ENCODE measurements around the gene FBN3.

DNA sequence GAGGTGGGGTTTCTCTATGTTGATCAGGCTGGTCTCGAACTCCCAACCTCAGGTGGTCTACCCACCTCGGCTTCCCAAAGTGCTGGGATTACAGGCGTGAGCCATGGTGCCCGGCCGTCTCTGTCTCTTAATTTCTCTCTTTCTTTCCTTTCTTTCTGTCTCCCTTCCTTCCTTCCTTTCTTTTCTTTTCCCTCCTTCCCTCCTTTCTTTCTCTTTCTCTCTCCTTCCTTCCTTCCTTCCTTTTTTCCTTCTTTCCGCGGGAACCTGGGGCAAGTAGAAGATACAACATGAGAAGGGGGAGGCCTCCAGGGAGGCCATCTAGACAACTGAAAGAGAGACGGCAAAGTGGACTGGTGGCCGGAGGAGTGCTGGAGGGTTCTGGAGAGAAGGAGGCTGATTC lies 128.7 kb downstream of the FBN3 start:
- TF ChIP-seq, protein P1, sequence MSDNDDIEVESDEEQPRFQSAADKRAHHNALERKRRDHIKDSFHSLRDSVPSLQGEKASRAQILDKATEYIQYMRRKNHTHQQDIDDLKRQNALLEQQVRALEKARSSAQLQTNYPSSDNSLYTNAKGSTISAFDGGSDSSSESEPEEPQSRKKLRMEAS (IDR thresholded peaks at IDR 0.05), result no peak
- TF ChIP-seq FOXM1 (IDR thresholded peaks at IDR 0.05; ENCODE audit: borderline replicate concordance, low read depth), result no peak
- TF ChIP-seq CEBPB (IDR thresholded peaks at IDR 0.05), result no peak
